ENCODE data around the gene RPS13.
A peak's percentile ranks its signal among the peaks of the same experiment; 100 is the strongest.
"Not testable (repeated sequence)": the region's sequence is repeated elsewhere in the genome, so short reads cannot be mapped to it uniquely, and the experiment has no call there.

RPS13 gene

DNA sequence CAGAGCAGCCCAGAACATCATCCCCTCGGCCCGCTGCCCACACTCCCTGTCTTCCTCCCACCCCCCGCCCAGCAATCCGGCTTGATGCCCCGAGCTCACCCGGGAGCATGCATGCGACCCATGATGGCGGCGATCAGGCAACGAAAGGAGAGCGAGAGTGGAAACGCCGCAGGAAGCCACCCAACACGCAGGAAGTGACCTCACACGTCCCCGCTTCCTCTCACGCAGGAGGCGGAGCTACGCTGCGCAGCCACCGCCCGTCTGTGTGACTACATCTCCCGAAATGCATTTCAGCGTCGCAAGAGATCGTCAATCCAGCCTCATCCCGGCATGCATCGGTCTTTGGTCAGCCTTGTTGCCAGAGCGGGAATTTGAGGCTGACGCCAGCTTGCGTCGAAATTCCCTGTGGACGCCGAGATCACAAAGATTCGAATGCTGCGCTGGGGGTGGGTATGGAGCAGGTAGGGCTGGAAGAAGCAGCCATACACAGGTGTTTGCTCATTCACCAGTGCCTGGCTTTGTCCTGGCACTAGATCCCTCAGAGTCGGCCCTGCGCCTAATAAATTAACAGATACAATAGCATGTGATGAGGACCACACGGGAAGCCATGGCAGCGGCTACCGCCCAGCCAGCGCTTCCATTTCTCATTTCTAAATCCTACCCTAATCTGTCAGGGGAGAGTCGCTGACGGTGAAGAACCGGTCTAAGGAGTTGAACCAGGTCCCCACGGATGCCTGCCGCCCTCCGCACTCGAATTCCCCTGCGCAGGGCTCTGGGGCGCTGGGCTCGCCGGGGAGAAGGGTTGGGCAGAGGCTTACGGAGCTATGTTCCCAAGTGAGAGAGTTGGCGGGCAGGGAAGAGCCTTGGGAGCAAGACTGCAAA lies at the start of gene RPS13:
RPS13 (minus strand) TSS at position 148 of the 882 bp plus-strand sequence; CDS start at position 122, 26 bp downstream.
- peak within 1 kb of the TSS; percentile 100 for H3K4me3 ChIP-seq (ENCODE audit: low read depth, low read length)
- DNase-seq (ENCODE audit: low read depth) = peak; percentile 99
- TF ChIP-seq, protein P1, sequence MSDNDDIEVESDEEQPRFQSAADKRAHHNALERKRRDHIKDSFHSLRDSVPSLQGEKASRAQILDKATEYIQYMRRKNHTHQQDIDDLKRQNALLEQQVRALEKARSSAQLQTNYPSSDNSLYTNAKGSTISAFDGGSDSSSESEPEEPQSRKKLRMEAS (IDR thresholded peaks at IDR 0.05; ENCODE audit: low read depth, low read length) = peak; percentile 90
- TF ChIP-seq POLR2A (IDR thresholded peaks at IDR 0.05; ENCODE audit: extremely low read depth, insufficient read length) (peak; percentile 94), MYC (IDR thresholded peaks at IDR 0.05; ENCODE audit: low read depth, low read length) (peak; percentile 98)
- TF ChIP-seq, protein P2, sequence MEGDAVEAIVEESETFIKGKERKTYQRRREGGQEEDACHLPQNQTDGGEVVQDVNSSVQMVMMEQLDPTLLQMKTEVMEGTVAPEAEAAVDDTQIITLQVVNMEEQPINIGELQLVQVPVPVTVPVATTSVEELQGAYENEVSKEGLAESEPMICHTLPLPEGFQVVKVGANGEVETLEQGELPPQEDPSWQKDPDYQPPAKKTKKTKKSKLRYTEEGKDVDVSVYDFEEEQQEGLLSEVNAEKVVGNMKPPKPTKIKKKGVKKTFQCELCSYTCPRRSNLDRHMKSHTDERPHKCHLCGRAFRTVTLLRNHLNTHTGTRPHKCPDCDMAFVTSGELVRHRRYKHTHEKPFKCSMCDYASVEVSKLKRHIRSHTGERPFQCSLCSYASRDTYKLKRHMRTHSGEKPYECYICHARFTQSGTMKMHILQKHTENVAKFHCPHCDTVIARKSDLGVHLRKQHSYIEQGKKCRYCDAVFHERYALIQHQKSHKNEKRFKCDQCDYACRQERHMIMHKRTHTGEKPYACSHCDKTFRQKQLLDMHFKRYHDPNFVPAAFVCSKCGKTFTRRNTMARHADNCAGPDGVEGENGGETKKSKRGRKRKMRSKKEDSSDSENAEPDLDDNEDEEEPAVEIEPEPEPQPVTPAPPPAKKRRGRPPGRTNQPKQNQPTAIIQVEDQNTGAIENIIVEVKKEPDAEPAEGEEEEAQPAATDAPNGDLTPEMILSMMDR (IDR thresholded peaks at IDR 0.05; ENCODE audit: low read depth, low read length) = no peak

DNA sequence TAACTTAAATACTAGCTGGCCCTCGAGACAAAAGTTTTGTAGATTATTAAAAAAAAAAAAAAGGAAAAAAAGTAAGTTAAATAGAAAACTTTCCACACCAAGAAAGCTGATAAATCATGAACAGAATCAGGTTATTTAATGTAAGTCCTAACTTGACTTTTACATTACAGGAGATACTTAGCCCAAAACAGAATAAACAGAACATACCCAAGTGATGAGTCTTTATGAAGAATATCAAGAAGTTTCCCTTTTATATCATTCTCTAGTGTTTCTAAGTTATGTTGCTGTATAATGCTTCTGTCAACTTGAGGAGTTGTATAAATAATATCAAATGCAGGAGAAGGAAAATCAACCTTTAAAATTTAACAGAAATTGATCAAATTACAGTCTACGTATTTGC lies 44.5 kb upstream of the RPS13 start:
- TF ChIP-seq, protein P1 (IDR thresholded peaks at IDR 0.05; ENCODE audit: low read depth, low read length) = no peak
- TF ChIP-seq MYC (IDR thresholded peaks at IDR 0.05; ENCODE audit: low read depth, low read length) (no peak), POLR2A (IDR thresholded peaks at IDR 0.05; ENCODE audit: extremely low read depth, insufficient read length) (no peak)
- TF ChIP-seq, protein P2 (IDR thresholded peaks at IDR 0.05; ENCODE audit: low read depth, low read length) = no peak
- no peak overlapping the region for H3K4me3 ChIP-seq (ENCODE audit: low read depth, low read length)
- no peak for DNase-seq (ENCODE audit: low read depth)

DNA sequence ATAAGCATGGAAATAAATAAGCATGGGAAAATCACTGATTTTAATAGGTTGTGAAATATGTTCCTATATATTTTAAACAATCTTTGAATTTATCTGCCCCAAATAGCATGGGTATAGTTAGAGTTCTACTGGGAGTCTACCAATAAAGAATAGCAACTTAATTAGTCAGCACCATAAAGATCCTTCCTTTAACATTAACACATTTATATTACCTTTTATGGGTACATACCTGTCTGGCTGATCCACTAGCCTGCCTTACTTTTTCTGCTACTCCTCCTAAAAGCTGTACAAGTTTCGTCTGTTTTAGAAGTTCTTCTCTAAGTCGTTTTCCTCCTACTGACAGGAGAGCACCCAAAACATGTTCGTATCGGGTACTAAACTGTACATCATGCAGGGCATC lies 39.8 kb upstream of the RPS13 start:
- no peak for DNase-seq (ENCODE audit: low read depth)
- TF ChIP-seq POLR2A (IDR thresholded peaks at IDR 0.05; ENCODE audit: extremely low read depth, insufficient read length) (no peak), MYC (IDR thresholded peaks at IDR 0.05; ENCODE audit: low read depth, low read length) (no peak)
- TF ChIP-seq, protein P1 (IDR thresholded peaks at IDR 0.05; ENCODE audit: low read depth, low read length) = no peak
- TF ChIP-seq, protein P2 (IDR thresholded peaks at IDR 0.05; ENCODE audit: low read depth, low read length) = no peak

DNA sequence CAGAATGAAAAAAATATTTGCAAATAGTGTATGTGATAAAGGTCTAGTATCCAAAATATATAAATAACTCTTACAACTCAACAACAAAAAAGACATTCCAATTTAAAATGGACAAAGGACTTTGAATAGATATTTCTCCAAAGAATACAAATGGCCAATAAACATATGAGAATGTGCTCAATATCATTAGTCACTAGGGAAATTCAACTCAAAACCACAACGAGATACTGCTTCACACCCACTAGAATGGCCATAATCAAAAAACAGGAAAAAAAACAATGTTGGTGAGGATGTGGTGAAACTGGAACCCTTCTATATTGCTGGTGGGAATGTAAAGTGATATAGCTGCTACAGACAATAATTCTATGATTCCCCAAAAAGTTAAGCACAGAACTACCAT lies 38.6 kb upstream of the RPS13 start:
- H3K4me3 ChIP-seq (ENCODE audit: low read depth, low read length) = no peak overlapping the region
- TF ChIP-seq, protein P1 (IDR thresholded peaks at IDR 0.05; ENCODE audit: low read depth, low read length) = no peak
- TF ChIP-seq POLR2A (IDR thresholded peaks at IDR 0.05; ENCODE audit: extremely low read depth, insufficient read length) (no peak), MYC (IDR thresholded peaks at IDR 0.05; ENCODE audit: low read depth, low read length) (no peak)
- TF ChIP-seq, protein P2 (IDR thresholded peaks at IDR 0.05; ENCODE audit: low read depth, low read length) = no peak
- peak; percentile 4 for DNase-seq (ENCODE audit: low read depth)

More for the DNA sequence above, 39.8 kb upstream of the RPS13 start:
- H3K4me3 ChIP-seq (ENCODE audit: low read depth, low read length) = no peak overlapping the region

DNA sequence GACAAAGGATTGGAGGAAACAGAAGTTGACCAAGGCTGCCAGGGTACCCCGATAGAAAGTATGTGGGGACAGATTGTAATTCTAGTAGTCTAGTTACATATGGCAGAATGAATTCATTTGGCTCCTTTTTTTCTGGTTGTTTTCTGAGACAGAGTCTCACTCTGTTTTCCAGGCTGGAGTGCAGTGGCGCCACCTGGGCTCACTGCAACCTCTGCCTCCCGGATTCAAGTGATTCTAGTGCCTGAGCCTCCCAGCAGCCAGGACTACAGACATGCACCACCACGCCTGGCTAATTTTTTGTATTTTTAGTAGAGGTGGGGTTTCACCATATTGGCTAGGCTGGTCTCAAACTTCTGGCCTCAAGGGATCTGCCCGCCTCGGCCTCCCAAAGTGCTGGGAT lies 30.3 kb upstream of the RPS13 start:
- not testable (repeated sequence) for DNase-seq (ENCODE audit: low read depth); H3K4me3 ChIP-seq (ENCODE audit: low read depth, low read length)
- TF ChIP-seq, protein P2 (IDR thresholded peaks at IDR 0.05; ENCODE audit: low read depth, low read length) = peak; percentile 16

DNA sequence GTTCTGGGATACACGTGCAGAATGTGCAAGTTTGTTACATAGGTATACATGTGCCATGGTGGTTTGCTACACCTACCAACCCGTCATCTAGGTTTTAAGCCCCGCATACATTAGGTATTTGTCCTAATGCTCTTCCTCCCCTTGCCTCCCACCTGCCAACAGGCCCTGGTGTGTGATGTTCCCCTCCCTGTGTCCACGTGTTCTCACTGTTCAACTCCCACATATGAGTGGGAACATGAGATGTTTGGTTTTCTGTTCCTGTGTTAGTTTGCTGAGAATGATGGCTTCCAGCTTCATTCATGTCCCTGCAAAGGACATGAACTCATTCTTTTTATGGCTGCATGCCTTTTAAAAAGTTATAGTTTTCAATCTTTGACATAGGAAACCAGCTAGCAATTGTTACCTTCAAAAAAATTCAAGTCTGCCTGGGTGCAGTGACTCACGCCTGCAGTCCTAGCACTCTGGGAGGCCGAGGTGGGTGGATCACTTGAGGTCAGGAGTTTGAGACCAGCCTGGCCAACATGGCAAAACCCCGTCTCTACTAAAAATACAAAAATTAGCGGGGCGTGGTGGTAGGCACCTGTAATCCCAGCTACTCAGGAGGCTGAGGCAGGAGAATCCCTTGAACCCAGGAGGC lies 28.1 kb upstream of the RPS13 start:
- H3K4me3 ChIP-seq (ENCODE audit: low read depth, low read length); DNase-seq (ENCODE audit: low read depth): not testable (repeated sequence)

All from NB4 (cell line).